ENCODE results near the gene GLRB.

GLRB gene

DNA sequence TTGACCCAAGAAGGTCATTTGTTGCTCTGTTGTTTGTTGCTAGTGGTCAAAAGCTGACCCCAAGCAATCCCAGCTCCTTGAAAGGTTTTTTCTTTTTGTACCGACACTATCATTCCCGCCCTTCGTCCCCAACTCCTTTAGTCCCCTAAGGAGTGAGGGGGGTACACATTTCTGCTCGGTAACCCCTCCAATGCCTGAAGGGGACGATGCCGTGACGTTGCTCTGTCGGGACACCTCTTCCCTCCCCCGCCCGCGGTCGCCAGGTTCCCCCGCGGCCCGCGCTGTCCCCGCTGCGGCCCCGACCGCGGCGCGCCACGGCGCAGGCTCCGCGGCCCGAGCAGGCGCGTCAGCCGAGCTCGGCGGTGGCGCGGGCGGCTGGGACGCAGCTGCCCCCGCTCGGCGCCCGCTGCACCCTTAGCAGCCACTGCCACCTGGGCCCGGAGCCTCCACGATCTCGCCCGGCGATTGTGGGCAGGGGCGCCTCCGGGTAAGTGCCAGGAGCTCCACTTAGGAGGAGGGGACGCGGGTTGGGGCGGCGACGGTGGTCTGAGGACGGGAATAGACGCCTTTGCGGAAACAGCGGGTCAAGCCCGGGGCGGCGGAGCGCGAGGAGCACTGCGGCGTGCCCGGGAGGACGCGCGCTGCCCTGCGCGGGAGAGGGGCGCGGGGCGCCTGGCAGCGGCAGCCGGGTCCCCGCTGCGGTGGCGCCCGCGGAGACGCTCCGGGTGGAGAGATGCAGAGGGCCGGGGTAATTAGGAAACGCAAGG, at the start of gene GLRB:
Gene GLRB, plus strand, starts transcription at position 340 of the 767 bp plus-strand sequence. CDS start 1,875 bp downstream, outside the sequence.
- TF ChIP-seq, protein P1, sequence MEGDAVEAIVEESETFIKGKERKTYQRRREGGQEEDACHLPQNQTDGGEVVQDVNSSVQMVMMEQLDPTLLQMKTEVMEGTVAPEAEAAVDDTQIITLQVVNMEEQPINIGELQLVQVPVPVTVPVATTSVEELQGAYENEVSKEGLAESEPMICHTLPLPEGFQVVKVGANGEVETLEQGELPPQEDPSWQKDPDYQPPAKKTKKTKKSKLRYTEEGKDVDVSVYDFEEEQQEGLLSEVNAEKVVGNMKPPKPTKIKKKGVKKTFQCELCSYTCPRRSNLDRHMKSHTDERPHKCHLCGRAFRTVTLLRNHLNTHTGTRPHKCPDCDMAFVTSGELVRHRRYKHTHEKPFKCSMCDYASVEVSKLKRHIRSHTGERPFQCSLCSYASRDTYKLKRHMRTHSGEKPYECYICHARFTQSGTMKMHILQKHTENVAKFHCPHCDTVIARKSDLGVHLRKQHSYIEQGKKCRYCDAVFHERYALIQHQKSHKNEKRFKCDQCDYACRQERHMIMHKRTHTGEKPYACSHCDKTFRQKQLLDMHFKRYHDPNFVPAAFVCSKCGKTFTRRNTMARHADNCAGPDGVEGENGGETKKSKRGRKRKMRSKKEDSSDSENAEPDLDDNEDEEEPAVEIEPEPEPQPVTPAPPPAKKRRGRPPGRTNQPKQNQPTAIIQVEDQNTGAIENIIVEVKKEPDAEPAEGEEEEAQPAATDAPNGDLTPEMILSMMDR (IDR thresholded peaks at IDR 0.05; ENCODE audit: low read length, missing control alignments), result no peak
- H3K4me3 ChIP-seq (replicated peaks; ENCODE audit: low read depth, low read length), result peak within 1 kb of the TSS; percentile 67
- peak; percentile 15 for DNase-seq (ENCODE audit: low read depth)

DNA sequence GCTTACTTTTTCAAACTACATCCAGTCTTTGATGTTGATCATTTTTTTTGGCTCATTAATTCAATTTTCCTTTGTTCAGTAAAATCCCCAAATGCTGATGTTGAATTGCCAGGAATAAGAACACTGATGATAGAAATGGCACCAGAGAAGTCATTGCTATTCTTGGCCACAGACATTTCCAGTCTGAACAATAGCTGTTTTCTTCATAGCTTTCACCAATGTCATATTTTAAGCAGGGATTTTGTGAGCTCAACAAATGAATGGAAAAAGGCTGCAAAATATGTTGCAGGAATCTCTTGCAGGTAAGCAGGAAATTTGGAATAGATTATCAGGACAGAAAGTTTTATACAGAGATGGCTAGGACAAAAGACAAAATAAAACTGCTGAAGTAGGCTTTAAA, 40.5 kb upstream of the GLRB start:
- no peak overlapping the region for H3K4me3 ChIP-seq (replicated peaks; ENCODE audit: low read depth, low read length)
- no peak for DNase-seq (ENCODE audit: low read depth)
- TF ChIP-seq, protein P1 (IDR thresholded peaks at IDR 0.05; ENCODE audit: low read length, missing control alignments), result no peak

DNA sequence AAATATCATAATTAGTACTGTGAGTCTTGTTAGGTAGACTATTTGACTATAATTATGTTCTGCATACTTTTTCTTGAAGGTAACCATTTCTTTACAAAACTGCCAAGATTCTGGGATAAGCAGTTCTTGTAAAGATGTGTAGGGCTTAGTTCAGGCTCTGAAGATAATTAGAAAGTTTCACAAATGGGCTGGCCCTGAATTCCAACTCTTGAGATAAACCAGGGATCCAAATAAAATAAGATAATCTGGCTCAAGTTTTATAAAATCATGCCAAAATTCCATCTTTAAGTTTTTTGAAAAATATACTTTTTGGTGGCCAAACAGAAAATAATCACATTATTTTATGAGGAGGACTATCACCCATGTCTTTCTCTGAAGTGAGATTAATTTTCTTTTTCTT, 35.5 kb upstream of the GLRB start:
- no peak for DNase-seq (ENCODE audit: low read depth)
- H3K4me3 ChIP-seq (replicated peaks; ENCODE audit: low read depth, low read length), result no peak overlapping the region
- TF ChIP-seq, protein P1 (IDR thresholded peaks at IDR 0.05; ENCODE audit: low read length, missing control alignments), result no peak

DNA sequence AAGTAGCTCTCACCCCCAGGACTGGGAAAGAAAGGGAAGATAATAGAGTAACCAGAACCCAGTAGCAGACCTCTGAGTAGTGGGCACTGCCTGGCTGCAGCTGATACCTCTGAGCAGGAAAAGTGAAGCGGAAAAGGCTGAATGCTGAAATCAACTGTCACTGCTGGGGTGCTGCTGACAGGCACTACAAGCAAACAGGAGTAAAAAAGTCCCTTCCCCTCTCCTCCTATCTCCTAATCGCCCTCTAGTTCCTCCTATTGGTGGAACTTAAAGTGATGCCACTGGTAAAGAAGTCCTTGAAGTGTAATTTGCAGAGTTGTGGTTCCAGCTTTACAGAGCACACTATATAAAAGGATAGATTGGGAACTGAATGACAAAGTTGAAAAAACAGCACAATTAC, 32.8 kb upstream of the GLRB start:
- peak; percentile 43 for DNase-seq (ENCODE audit: low read depth)
- no peak overlapping the region for H3K4me3 ChIP-seq (replicated peaks; ENCODE audit: low read depth, low read length)
- TF ChIP-seq, protein P1 (IDR thresholded peaks at IDR 0.05; ENCODE audit: low read length, missing control alignments), result peak; percentile 22

DNA sequence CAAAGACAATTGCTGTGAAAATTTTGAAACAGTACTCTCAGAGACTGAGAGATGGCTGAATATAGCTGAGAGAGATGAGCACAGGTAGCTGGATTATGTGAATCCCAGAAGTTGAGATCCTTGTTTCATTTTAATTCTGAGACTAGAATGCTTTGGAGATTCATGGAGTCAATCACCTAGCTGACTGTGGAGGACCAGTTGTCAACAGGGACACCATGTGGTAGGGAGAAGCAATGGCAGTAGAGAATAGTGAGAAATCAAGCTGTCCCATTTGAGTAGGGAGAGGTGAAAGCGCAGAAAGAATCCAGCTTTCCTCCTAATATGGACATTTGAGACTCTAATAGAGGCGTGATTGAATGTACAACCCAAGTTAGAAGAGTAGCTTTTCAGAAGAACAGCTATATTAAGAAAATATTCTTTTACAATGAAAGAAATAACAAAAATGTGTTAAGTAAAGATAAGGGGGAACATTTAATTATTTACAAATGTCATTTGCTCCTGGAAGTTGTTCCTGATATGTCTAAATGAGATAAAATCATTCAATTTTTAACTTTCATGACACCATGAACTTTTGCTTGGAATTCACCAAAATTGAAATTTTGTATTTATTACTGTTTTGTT, 30.3 kb upstream of the GLRB start:
- TF ChIP-seq, protein P1 (IDR thresholded peaks at IDR 0.05; ENCODE audit: low read length, missing control alignments), result peak; percentile 96
- no peak overlapping the region for H3K4me3 ChIP-seq (replicated peaks; ENCODE audit: low read depth, low read length)
- DNase-seq (ENCODE audit: low read depth), result peak; percentile 87

DNA sequence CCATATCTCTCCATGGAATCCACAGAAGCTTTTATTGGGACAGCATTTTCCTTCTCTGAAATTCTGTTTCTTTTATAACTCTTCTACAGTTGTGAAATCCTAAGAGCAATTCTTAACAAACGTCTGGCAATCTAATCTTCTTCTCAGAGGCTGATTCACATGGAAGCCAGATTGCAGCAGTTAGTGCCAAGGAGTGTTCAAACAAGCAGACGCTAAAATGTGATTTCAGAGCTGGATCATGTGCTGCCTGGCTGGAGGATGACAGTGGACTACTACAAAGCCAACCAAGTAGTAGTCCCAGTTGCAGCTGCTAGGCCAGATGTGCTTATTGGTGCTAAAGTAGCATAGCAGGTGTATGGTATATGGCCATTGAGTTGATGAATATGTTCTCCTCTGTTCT, 27.7 kb upstream of the GLRB start:
- DNase-seq (ENCODE audit: low read depth), result peak; percentile 93
- H3K4me3 ChIP-seq (replicated peaks; ENCODE audit: low read depth, low read length), result no peak overlapping the region
- TF ChIP-seq, protein P1 (IDR thresholded peaks at IDR 0.05; ENCODE audit: low read length, missing control alignments), result no peak
